ENCODE results near the gene DSCAML1.

- TF ChIP-seq, protein P1, sequence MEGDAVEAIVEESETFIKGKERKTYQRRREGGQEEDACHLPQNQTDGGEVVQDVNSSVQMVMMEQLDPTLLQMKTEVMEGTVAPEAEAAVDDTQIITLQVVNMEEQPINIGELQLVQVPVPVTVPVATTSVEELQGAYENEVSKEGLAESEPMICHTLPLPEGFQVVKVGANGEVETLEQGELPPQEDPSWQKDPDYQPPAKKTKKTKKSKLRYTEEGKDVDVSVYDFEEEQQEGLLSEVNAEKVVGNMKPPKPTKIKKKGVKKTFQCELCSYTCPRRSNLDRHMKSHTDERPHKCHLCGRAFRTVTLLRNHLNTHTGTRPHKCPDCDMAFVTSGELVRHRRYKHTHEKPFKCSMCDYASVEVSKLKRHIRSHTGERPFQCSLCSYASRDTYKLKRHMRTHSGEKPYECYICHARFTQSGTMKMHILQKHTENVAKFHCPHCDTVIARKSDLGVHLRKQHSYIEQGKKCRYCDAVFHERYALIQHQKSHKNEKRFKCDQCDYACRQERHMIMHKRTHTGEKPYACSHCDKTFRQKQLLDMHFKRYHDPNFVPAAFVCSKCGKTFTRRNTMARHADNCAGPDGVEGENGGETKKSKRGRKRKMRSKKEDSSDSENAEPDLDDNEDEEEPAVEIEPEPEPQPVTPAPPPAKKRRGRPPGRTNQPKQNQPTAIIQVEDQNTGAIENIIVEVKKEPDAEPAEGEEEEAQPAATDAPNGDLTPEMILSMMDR (IDR thresholded peaks at IDR 0.05): no peak
- no peak for TF ChIP-seq POLR2A (IDR thresholded peaks at IDR 0.05)
Observed at GRCh38 chr11:117720061-117720511, 76.9 kb downstream of the DSCAML1 start.

All from tibial nerve (tissue), 3 donors.